OCI-LY7 (cell line): ENCODE results near the gene CYP3A7. TPM values are rescaled to one million over a fixed set of nuclear protein-coding genes. Genes with fewer than 3 reads are reported as not detected.
"Not testable (repeated sequence)": the region's sequence is repeated elsewhere in the genome, so short reads cannot be mapped to it uniquely, and the experiment has no call there.

Experiments
- BruUV-seq: library from RNA; stranded (reverse); fragments of 400-500 nt; replicated peaks from 2 replicates; lab custom pipeline; 2021; lab: Mats Ljungman, UMichigan
- CTCF ChIA-PET: fragments of 300-600 bp; sonication (Branson Sonifier 250); formaldehyde crosslinking; loops from one replicate; lab custom pipeline; 2022; ENCODE audit warnings: antibody characterized with exemption; ENCODE audit not compliant: unreplicated experiment; lab: Charles Lee
- POLR2A ChIA-PET: fragments of 300-600 bp; sonication (Branson Sonifier 250); formaldehyde crosslinking; loops from one replicate; lab custom pipeline; 2022; ENCODE audit warnings: antibody characterized with exemption; lab: Charles Lee
- DNase-seq: peaks from one replicate; pipeline ENCODE4 v3.0.0-alpha.2; 2015; ENCODE audit warnings: low spot score
- H2AFZ ChIP-seq: fragments of 200-600 bp; sonication (generic), shearing (Covaris generic); 2 replicates; pipeline ENCODE4 v1.6.1; 2014; ENCODE audit warnings: mild to moderate bottlenecking, antibody characterized with exemption, low read length, moderate library complexity
- H3K27ac ChIP-seq: fragments of 200-600 bp; sonication (generic); 2 replicates; pipeline ENCODE4 v1.5.1; 2014; ENCODE audit warnings: mixed run types, low read depth, mild to moderate bottlenecking, moderate library complexity, low read length, inconsistent platforms; ENCODE audit not compliant: poor library complexity, severe bottlenecking
- H3K36me3 ChIP-seq: fragments of 200-600 bp; sonication (generic); 2 replicates; pipeline ENCODE4 v1.6.1; 2014; ENCODE audit warnings: mild to moderate bottlenecking, antibody characterized with exemption, low read length, moderate library complexity, mixed read lengths; ENCODE audit not compliant: insufficient read depth
- H3K4me1 ChIP-seq: fragments of 200-600 bp; sonication (generic); 2 replicates; pipeline ENCODE4 v1.5.1; 2014; ENCODE audit warnings: mild to moderate bottlenecking, low read length; ENCODE audit not compliant: insufficient read depth, poor library complexity, severe bottlenecking
- H3K4me2 ChIP-seq: fragments of 200-600 bp; sonication (generic); 2 replicates; pipeline ENCODE4 v1.6.1; 2014; ENCODE audit warnings: mild to moderate bottlenecking, low read length
- H3K4me3 ChIP-seq: fragments of 200-600 bp; sonication (generic); 2 replicates; pipeline ENCODE4 v1.5.1; 2014; ENCODE audit warnings: mild to moderate bottlenecking, low read depth, low read length; ENCODE audit not compliant: poor library complexity, severe bottlenecking
- H3K79me2 ChIP-seq: fragments of 200-600 bp; sonication (generic); 2 replicates; pipeline ENCODE4 v1.6.1; 2016; ENCODE audit warnings: low read depth, mild to moderate bottlenecking, low read length, moderate library complexity, mixed read lengths; ENCODE audit not compliant: insufficient read depth
- H3K9me2 ChIP-seq: fragments of 200-600 bp; sonication (generic); 2 replicates; pipeline ENCODE4 v1.6.1; 2016; ENCODE audit warnings: mild to moderate bottlenecking, low read length, mixed read lengths; ENCODE audit not compliant: insufficient read depth
- H3K9me3 ChIP-seq: fragments of 200-600 bp; sonication (generic); 2 replicates; pipeline ENCODE4 v1.6.1; 2014; ENCODE audit warnings: mild to moderate bottlenecking, mixed run types, low read length, mixed read lengths
- H4K20me1 ChIP-seq: fragments of 200-600 bp; sonication (generic); 2 replicates; pipeline ENCODE4 v1.6.1; 2014; ENCODE audit warnings: mild to moderate bottlenecking, antibody characterized with exemption, low read length, moderate library complexity, mixed read lengths; ENCODE audit not compliant: insufficient read depth
- CTCF ChIP-seq: fragments of 200-600 bp; sonication (generic); conservative IDR thresholded peaks from 2 replicates; pipeline ENCODE4 v1.5.1; 2014; ENCODE audit warnings: mild to moderate bottlenecking, antibody characterized with exemption, low read length, moderate library complexity, mixed read lengths
- EZH2phosphoT487 ChIP-seq: fragments of 200-600 bp; sonication (generic); IDR thresholded peaks from 2 replicates; pipeline ENCODE4 v1.6.1; 2018; ENCODE audit warnings: low read depth, borderline replicate concordance, mild to moderate bottlenecking, mixed run types, antibody characterized with exemption, low read length, moderate library complexity, mixed read lengths
- intact Hi-C: fragments of 100-400 bp; cut with micrococcal nuclease; formaldehyde crosslinking; loops from one replicate; pipeline ENCODE4 v1.10.0; 2022; ENCODE audit not compliant: unreplicated experiment
- total RNA-seq, 2 experiments: library from RNA; depleted of rRNA in 1 of 2; stranded (reverse); fragments of >200 nt in 1 of 2; shearing (Covaris generic) in 1 of 2; gene quantifications; 2 replicates each; pipeline ENCODE4 v1.2.3, GENCODE V29; 2014 to 2022

Gene CYP3A7
- total RNA-seq, 2 experiments from 2014 or later: not detected

DNA sequence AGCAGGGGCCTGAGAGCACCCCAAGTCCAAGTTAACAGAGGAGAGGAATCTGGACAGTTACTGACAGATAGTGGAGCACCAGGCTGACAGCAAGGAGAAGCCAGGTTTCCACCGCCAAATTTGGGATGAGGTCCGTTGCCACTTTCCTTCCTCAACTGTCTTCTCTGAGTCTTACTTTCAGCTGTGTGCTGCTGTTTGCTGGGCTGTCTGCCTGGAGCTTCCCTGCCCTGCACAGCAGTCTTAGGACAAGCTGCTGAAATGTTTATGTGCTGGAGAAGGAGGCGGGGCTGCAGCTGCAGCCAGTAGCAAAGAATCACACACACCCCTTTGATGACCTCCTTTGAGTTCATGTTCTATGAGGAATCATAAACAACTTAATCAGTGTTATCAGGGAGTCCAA, 17.4 kb upstream of the CYP3A7 start:
- Histone ChIP-seq H2AFZ (no peak overlapping the region), H3K4me2 (no peak overlapping the region), H4K20me1 (no peaks in the 10 kb centered on the region), H3K9me2 (no peaks in the 10 kb centered on the region), H3K36me3 (no peaks in the 10 kb centered on the region), H3K4me1 (no peaks in the 10 kb centered on the region), H3K27ac (no peak overlapping the region), H3K4me3 (no peak overlapping the region), H3K9me3 (no peaks in the 10 kb centered on the region), H3K79me2 (no peaks in the 10 kb centered on the region)
- TF ChIP-seq EZH2phosphoT487 (no peak), CTCF (no peak)
- intact Hi-C loops: no loop called here
- no peak for DNase-seq
- ChIA-PET POLR2A (no interaction called here), CTCF (no interaction called here)
- BruUV-seq: no TSS peak

GRCh38 chr7:99751322-99752052, 16.5 kb upstream of the CYP3A7 start:
- not testable (repeated sequence) for BruUV-seq, H3K4me2 ChIP-seq

DNA sequence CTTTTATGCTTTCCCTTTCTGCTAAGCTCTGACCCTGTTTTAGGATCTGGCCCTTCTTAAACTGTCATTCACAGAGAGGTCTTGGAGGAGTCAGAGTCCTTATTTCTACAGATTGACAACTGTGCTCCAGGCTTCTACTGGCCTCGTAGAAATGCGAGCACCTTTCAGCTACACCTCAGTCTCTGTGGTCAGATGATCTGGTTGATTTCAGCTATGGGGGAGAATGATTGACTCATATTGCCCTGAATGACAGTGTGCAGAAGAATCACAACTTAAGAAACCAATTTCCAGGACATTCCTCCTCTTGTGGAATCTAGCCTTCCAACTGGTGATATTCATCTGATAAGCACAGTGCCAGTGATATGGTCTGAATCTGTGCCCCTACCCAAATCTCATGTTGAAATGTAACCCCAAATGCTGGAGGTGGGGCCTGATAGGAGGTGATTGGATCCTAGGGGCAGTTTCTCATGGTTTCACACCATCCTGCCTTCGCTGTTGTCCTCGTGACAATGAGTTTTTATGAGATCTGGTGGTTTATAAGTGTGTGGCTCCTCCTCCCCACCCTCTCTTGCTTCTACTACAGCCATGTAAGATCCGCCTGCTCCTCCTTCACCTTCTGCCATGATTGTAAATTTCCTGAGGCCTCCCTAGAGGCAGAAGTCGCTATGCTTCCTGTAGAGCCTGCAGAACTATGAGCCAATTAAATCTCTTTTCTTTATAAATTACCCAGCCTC, 14.0 kb upstream of the CYP3A7 start:
- BruUV-seq: no TSS peak
- no peak for DNase-seq
- intact Hi-C loops: no loop called here
- ChIA-PET CTCF (no interaction called here), POLR2A (no interaction called here)
- Histone ChIP-seq H3K79me2 (no peaks in the 10 kb centered on the region), H3K36me3 (no peaks in the 10 kb centered on the region), H3K9me2 (no peaks in the 10 kb centered on the region), H2AFZ (no peak overlapping the region), H3K27ac (no peak overlapping the region), H3K4me1 (no peaks in the 10 kb centered on the region), H3K4me2 (no peak overlapping the region), H4K20me1 (no peaks in the 10 kb centered on the region), H3K9me3 (no peaks in the 10 kb centered on the region), H3K4me3 (no peak overlapping the region)
- TF ChIP-seq CTCF: no peak
- no peak for TF ChIP-seq EZH2phosphoT487

More at GRCh38 chr7:99751322-99752052, 16.5 kb upstream of the CYP3A7 start:
- H3K79me2 ChIP-seq, CTCF ChIA-PET, H3K4me1 ChIP-seq, H3K36me3 ChIP-seq, H2AFZ ChIP-seq, H3K9me3 ChIP-seq, H3K4me3 ChIP-seq, H3K27ac ChIP-seq, POLR2A ChIA-PET, H3K9me2 ChIP-seq, DNase-seq, H4K20me1 ChIP-seq, intact Hi-C loops: not testable (repeated sequence)

DNA sequence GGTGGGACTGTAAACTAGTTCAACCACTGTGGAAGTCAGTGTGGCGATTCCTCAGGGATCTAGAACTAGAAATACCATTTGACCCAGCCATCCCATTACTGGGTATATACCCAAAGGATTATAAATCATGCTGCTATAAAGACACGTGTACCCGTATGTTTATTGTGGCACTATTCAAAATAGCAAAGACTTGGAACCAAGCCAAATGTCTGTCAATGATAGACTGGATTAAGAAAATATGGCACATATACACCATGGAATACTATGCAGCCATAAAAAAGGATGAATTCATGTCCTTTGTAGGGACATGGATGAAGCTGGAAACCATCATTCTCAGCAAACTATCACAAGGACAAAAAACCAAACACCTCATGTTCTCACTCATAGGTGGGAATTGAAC, 11.9 kb upstream of the CYP3A7 start:
- H3K4me2 ChIP-seq, DNase-seq, BruUV-seq, H2AFZ ChIP-seq, H3K9me3 ChIP-seq, H3K79me2 ChIP-seq, H3K36me3 ChIP-seq, CTCF ChIA-PET, POLR2A ChIA-PET, H3K9me2 ChIP-seq, H3K4me1 ChIP-seq, H4K20me1 ChIP-seq, H3K27ac ChIP-seq, intact Hi-C loops, H3K4me3 ChIP-seq: not testable (repeated sequence)

DNA sequence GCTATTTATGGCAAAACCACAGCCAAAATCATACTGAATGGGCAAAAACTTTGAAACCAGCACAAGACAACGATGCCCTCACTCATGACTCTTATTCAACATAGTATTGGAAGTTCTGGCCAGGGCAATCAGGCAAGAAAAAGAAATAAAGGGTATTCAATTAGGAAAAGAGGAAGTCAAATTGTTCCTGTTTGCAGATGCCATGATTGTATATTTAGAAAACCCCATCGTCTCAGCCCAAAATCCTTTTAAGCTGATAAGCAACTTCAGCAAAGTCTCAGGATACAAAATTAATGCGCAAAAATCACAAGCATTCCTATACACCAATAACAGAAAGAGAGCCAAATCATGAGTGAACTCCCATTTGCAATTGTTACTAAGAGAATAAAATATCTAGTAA, 10.4 kb upstream of the CYP3A7 start:
- POLR2A ChIA-PET, H4K20me1 ChIP-seq, H3K36me3 ChIP-seq, intact Hi-C loops, H3K4me2 ChIP-seq, H2AFZ ChIP-seq, H3K4me1 ChIP-seq, H3K9me2 ChIP-seq, DNase-seq, BruUV-seq, H3K79me2 ChIP-seq, H3K27ac ChIP-seq, H3K9me3 ChIP-seq, H3K4me3 ChIP-seq, CTCF ChIA-PET: not testable (repeated sequence)
